H1 (cell line): ENCODE data around the gene PPIF. TPM values are rescaled to one million over a fixed set of nuclear protein-coding genes. Genes with fewer than 3 reads are reported as not detected.

Experiments
- CTCF ChIA-PET: fragments of 300-600 bp; sonication (Branson Sonifier 250); formaldehyde crosslinking; loops from one replicate; lab custom pipeline; 2021; ENCODE audit not compliant: partially characterized antibody; lab: Charles Lee
- POLR2A ChIA-PET: fragments of 300-600 bp; sonication (Branson Sonifier 250); formaldehyde crosslinking; loops from one replicate; lab custom pipeline; 2021; ENCODE audit warnings: inconsistent platforms; ENCODE audit not compliant: partially characterized antibody; lab: Charles Lee
- DNase-seq, 2 experiments: peaks; one replicate each; pipeline versions ENCODE4 v3.0.0 to v3.0.0-alpha.2; 2010 to 2022; ENCODE audit warnings: low spot score in 2 of 2, low read depth in 1 of 2, mixed read lengths in 1 of 2
- FAIRE-seq: peaks from 2 replicates; lab custom pipeline; 2011; peaks lifted over from hg19 to GRCh38; lab: Jason Lieb, UNC
- H2AFZ ChIP-seq: 2 replicates; pipeline ENCODE4 v1.8.1; 2012; ENCODE audit warnings: low read length, inconsistent platforms
- H2AK5ac ChIP-seq: 2 replicates; pipeline ENCODE4 v1.6.1; 2013; ENCODE audit warnings: low read depth, low read length
- H2BK120ac ChIP-seq: replicated peaks from 2 replicates; pipeline ENCODE3; 2013; ENCODE audit warnings: low read depth, low read length, inconsistent platforms
- H2BK12ac ChIP-seq: 2 replicates; pipeline ENCODE4 v1.6.1; 2013; ENCODE audit warnings: low read depth, low read length
- H2BK15ac ChIP-seq: 2 replicates; pipeline ENCODE4 v1.6.1; 2013; ENCODE audit warnings: low read length
- H2BK20ac ChIP-seq: 2 replicates; pipeline ENCODE4 v1.6.1; 2013; ENCODE audit warnings: low read length
- H2BK5ac ChIP-seq: 2 replicates; pipeline ENCODE4 v1.6.1; 2013; ENCODE audit warnings: low read depth, low read length
- H3K14ac ChIP-seq: 2 replicates; pipeline ENCODE4 v1.6.1; 2013; ENCODE audit warnings: inconsistent platforms; ENCODE audit not compliant: insufficient read length
- H3K18ac ChIP-seq: 2 replicates; pipeline ENCODE4 v1.6.1; 2013; ENCODE audit warnings: low read length; ENCODE audit errors: extremely low read depth
- H3K23ac ChIP-seq: 2 replicates; pipeline ENCODE4 v1.6.1; 2013; ENCODE audit warnings: inconsistent platforms; ENCODE audit not compliant: insufficient read length
- H3K23me2 ChIP-seq: 2 replicates; pipeline ENCODE4 v1.6.1; 2013; ENCODE audit warnings: low read depth, low read length
- H3K27ac ChIP-seq: 2 replicates; pipeline ENCODE4 v1.6.1; 2011; ENCODE audit warnings: low read depth, low read length, inconsistent platforms
- H3K27me3 ChIP-seq, 4 experiments: replicated peaks in 1 of 4; 1 replicate in 1 of 4; 2 replicates in 3 of 4; pipeline versions ENCODE4 v1.6.1 to v1.8.1; 2011 to 2013; ENCODE audit warnings: low read length in 3 of 4, mild to moderate bottlenecking in 3 of 4, inconsistent platforms in 2 of 4, mixed read lengths in 2 of 4, moderate library complexity in 1 of 4; ENCODE audit not compliant: control insufficient read depth in 3 of 4, insufficient read depth in 3 of 4; ENCODE audit errors: extremely low read depth in 1 of 4
- H3K36me3 ChIP-seq, 4 experiments: 2 replicates each; pipeline versions ENCODE4 v1.6.1 to v1.8.1; 2011 to 2013; ENCODE audit warnings: mild to moderate bottlenecking in 4 of 4, low read length in 3 of 4, moderate library complexity in 2 of 4, control low read depth in 1 of 4, inconsistent platforms in 1 of 4; ENCODE audit not compliant: insufficient read depth in 4 of 4, control insufficient read depth in 2 of 4
- H3K4ac ChIP-seq: replicated peaks from 2 replicates; pipeline ENCODE3; 2013; ENCODE audit warnings: low read length, low read depth, mixed read lengths, inconsistent platforms; ENCODE audit not compliant: insufficient read length
- H3K4me1 ChIP-seq, 4 experiments: replicated peaks in 1 of 4; 1 replicate in 1 of 4; 2 replicates in 3 of 4; pipeline versions ENCODE4 v1.6.1 to v1.8.1; 2011 to 2013; ENCODE audit warnings: low read length in 3 of 4, inconsistent platforms in 2 of 4, mixed read lengths in 1 of 4; ENCODE audit not compliant: insufficient read depth in 4 of 4, control insufficient read depth in 3 of 4
- H3K4me2 ChIP-seq, 2 experiments: 2 replicates each; pipeline versions ENCODE4 v1.6.1 to v1.8.1; 2011 to 2013; ENCODE audit warnings: low read depth in 2 of 2, low read length in 2 of 2, control low read depth in 1 of 2, inconsistent platforms in 1 of 2, mild to moderate bottlenecking in 1 of 2; ENCODE audit not compliant: insufficient read depth in 1 of 2
- H3K4me3 ChIP-seq, 4 experiments: fragments of 200-600, 300-600 bp in 1 of 4; sonication (generic), shearing (Covaris generic), sonication (Bioruptor Twin) in 1 of 4; 2 replicates each; pipeline versions ENCODE4 v1.5.1 to v1.8.1; 2011 to 2016; ENCODE audit warnings: low read length in 4 of 4, low read depth in 3 of 4, control low read depth in 2 of 4, inconsistent platforms in 2 of 4, mild to moderate bottlenecking in 2 of 4, mixed read lengths in 1 of 4, moderate library complexity in 1 of 4; ENCODE audit not compliant: insufficient read depth in 2 of 4; ENCODE audit errors: extremely low read depth in 1 of 4
- H3K56ac ChIP-seq: replicated peaks from 2 replicates; pipeline ENCODE3; 2013; ENCODE audit warnings: low read depth, mild to moderate bottlenecking, mixed read lengths, low read length, inconsistent platforms; ENCODE audit not compliant: insufficient read length
- H3K79me1 ChIP-seq: 2 replicates; pipeline ENCODE4 v1.6.1; 2013; ENCODE audit warnings: low read depth, low read length, control low read depth
- H3K79me2 ChIP-seq, 2 experiments: 2 replicates each; pipeline versions ENCODE4 v1.6.1 to v1.8.1; 2012 to 2013; ENCODE audit warnings: low read length in 2 of 2, mild to moderate bottlenecking in 2 of 2, inconsistent platforms in 1 of 2; ENCODE audit not compliant: insufficient read depth in 2 of 2, control insufficient read depth in 1 of 2
- H3K9ac ChIP-seq, 4 experiments: replicated peaks in 1 of 4; 1 replicate in 1 of 4; 2 replicates in 3 of 4; pipeline versions ENCODE4 v1.6.1 to v1.8.1; 2011 to 2013; ENCODE audit warnings: low read depth in 3 of 4, low read length in 3 of 4, control low read depth in 2 of 4, mild to moderate bottlenecking in 2 of 4, moderate library complexity in 2 of 4, inconsistent platforms in 1 of 4; ENCODE audit errors: extremely low read depth in 1 of 4
- H3K9me3 ChIP-seq, 2 experiments: 2 replicates each; pipeline versions ENCODE4 v1.6.1 to v1.8.1; 2012 to 2013; ENCODE audit warnings: mild to moderate bottlenecking in 2 of 2, moderate library complexity in 2 of 2, control low read depth in 1 of 2, inconsistent platforms in 1 of 2, low read depth in 1 of 2, low read length in 1 of 2, mixed read lengths in 1 of 2; ENCODE audit not compliant: insufficient read depth in 2 of 2
- H4K20me1 ChIP-seq, 2 experiments: replicated peaks in 1 of 2; 2 replicates each; pipeline versions ENCODE3 to v1.8.1; 2011 to 2013; ENCODE audit warnings: inconsistent platforms in 2 of 2, low read length in 2 of 2, mild to moderate bottlenecking in 1 of 2; ENCODE audit not compliant: insufficient read depth in 2 of 2, control insufficient read depth in 1 of 2
- H4K5ac ChIP-seq: 2 replicates; pipeline ENCODE4 v1.6.1; 2013; ENCODE audit warnings: low read length, low read depth, mixed read lengths, inconsistent platforms; ENCODE audit not compliant: insufficient read length
- H4K8ac ChIP-seq: 2 replicates; pipeline ENCODE4 v1.8.0; 2013; ENCODE audit warnings: mild to moderate bottlenecking, moderate library complexity, low read length, inconsistent platforms; ENCODE audit not compliant: insufficient read depth; ENCODE audit errors: extremely low read depth
- H4K91ac ChIP-seq: replicated peaks from 2 replicates; pipeline ENCODE3; 2013; ENCODE audit warnings: low read length, mixed read lengths, inconsistent platforms; ENCODE audit not compliant: insufficient read length
- BCL11A ChIP-seq, 2 experiments: IDR thresholded peaks; one replicate each; pipeline ENCODE4 v1.6.1; 2011; ENCODE audit warnings: low read depth in 2 of 2, low read length in 2 of 2, mild to moderate bottlenecking in 2 of 2
- BRCA1 ChIP-seq: IDR thresholded peaks from 2 replicates; pipeline ENCODE4 v1.6.1; 2012; ENCODE audit warnings: low read depth, low read length, improper control_type of control experiment
- CHD1 ChIP-seq: IDR thresholded peaks from 2 replicates; pipeline ENCODE4 v1.6.1; 2012; ENCODE audit warnings: low read depth, low read length, improper control_type of control experiment
- EP300 ChIP-seq, 2 experiments: IDR thresholded peaks; 1 replicate in 1 of 2; 2 replicates in 1 of 2; pipeline ENCODE4 v1.6.1; 2011 to 2012; ENCODE audit warnings: low read depth in 2 of 2, low read length in 2 of 2, mild to moderate bottlenecking in 2 of 2, borderline replicate concordance in 1 of 2, inconsistent platforms in 1 of 2, moderate library complexity in 1 of 2
- FOSL1 ChIP-seq: IDR thresholded peaks from 2 replicates; pipeline ENCODE4 v1.6.1; 2011; ENCODE audit warnings: mild to moderate bottlenecking, low read depth, low read length, moderate library complexity; ENCODE audit not compliant: insufficient read depth
- HDAC2 ChIP-seq, 2 experiments: fragments of 300-600 bp in 1 of 2; sonication (generic) in 1 of 2; IDR thresholded peaks; 2 replicates each; pipeline ENCODE4 v1.6.1; 2011 to 2012; ENCODE audit warnings: low read depth in 2 of 2, low read length in 2 of 2, mild to moderate bottlenecking in 2 of 2, moderate library complexity in 2 of 2, borderline replicate concordance in 1 of 2, inconsistent platforms in 1 of 2
- POLR2AphosphoS5 ChIP-seq: IDR thresholded peaks from 2 replicates; pipeline ENCODE4 v1.6.1; 2011; ENCODE audit warnings: low read depth, low read length
- RAD21 ChIP-seq, 2 experiments: IDR thresholded peaks in 1 of 2; conservative IDR thresholded peaks in 1 of 2; 2 replicates each; pipeline ENCODE4 v1.6.1; 2011; ENCODE audit warnings: low read depth in 2 of 2, low read length in 2 of 2, improper control_type of control experiment in 1 of 2, inconsistent platforms in 1 of 2, mild to moderate bottlenecking in 1 of 2, moderate library complexity in 1 of 2
- SIN3A ChIP-seq, 2 experiments: IDR thresholded peaks in 1 of 2; conservative IDR thresholded peaks in 1 of 2; 2 replicates each; pipeline ENCODE4 v1.6.1; 2011 to 2012; ENCODE audit warnings: low read length in 2 of 2, improper control_type of control experiment in 1 of 2, low read depth in 1 of 2, mild to moderate bottlenecking in 1 of 2
- SP1 ChIP-seq: IDR thresholded peaks from 2 replicates; pipeline ENCODE4 v1.6.1; 2011; ENCODE audit warnings: low read depth, low read length
- TEAD4 ChIP-seq: IDR thresholded peaks from 2 replicates; pipeline ENCODE4 v1.6.1; 2012; ENCODE audit warnings: low read depth, low read length, inconsistent platforms, mixed read lengths
- WGBS, 2 experiments: shearing (Covaris generic) in 1 of 2; methylation state at CpG; one replicate each; pipeline versions ENCODE4 v1.1.6 to v1.1.7; 2013 to 2015; ENCODE audit warnings: low lambda C conversion rate in 2 of 2, mixed read lengths in 2 of 2, inconsistent platforms in 1 of 2, low coverage in 1 of 2, missing lambda C conversion rate in 1 of 2; ENCODE audit not compliant: insufficient replicate concordance in 2 of 2, insufficient coverage in 1 of 2, insufficient read length in 1 of 2; ENCODE audit errors: extremely low coverage in 1 of 2, missing lambda C conversion rate in 1 of 2; 5-methylcytosine and 5-hydroxymethylcytosine counted together
- polyA plus RNA-seq, 7 experiments: library from polyadenylated mRNA; depleted of rRNA in 3 of 7; stranded (reverse) in 5 of 7; unstranded in 2 of 7; fragments of >200 nt in 5 of 7; fragments of 200-250 nt in 2 of 7; gene quantifications; 1 replicate in 5 of 7; 2 replicates in 1 of 7; 4 replicates in 1 of 7; pipeline versions ENCODE4 v1.2.1 to v1.2.3, GENCODE V29; 2011 to 2013; ENCODE audit warnings: missing spikeins in 2 of 7, mixed read lengths in 2 of 7
- total RNA-seq: library from RNA; stranded (reverse); fragmentation: NEBNext Ultra II Directional; extraction: Animal tissue kit (Norgen Biotek cat#: 25700); gene quantifications from 2 replicates; pipeline ENCODE4 v1.2.1, GENCODE V29; 2021
- TF ChIP-seq, protein P1 (sequence below): IDR thresholded peaks from 2 replicates; pipeline ENCODE4 v1.6.1; 2011; ENCODE audit warnings: low read length, improper control_type of control experiment

The PPIF gene
- total and polyA plus RNA-seq, 2 of the 8 experiments (the other 6 are each of a cell fraction or from before 2014, with no cell fraction given): 70.2 to 77.6 TPM

DNA sequence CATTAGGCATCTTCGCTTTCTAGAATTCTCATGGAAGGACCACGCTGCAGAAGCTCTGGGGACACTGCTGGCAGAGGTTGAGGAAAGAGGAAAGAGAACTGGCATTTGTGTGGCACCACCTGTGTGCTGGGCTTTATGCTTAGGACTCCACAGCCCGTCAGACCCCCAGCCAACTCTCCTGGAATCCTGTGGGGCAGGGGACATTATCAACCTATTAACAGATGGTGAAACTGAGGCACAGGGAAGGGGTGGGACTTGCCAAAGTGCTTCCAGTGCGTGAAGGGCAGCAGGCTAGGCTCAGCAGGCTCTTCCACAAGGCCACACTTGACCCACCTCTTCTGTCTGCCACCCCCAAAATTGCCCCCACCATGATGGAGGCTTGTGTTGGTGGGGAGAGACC, 51.4 kb downstream of the PPIF start:
- Histone ChIP-seq H3K79me2 (no peaks in the 10 kb centered on the region), H3K4me2 (0 out of 4 replicates have a peak overlapping the region, but pooled peaks of 1 of the 2 experiments have one; percentile 45), H3K9me3 (no peaks in the 10 kb centered on the region), H2BK20ac (no peak overlapping the region), H3K4me1 (peaks cover 4 to 20% (median 11%) of the 10 kb centered on the region in 4 experiments), H4K20me1 (no peaks in the 10 kb centered on the region), H3K79me1 (no peaks in the 10 kb centered on the region), H4K5ac (no peak overlapping the region), H3K56ac (no peak overlapping the region), H3K36me3 (no peaks in the 10 kb centered on the region), H2BK15ac (no peak overlapping the region), H3K27me3 (no peaks in the 10 kb centered on the region), H3K9ac (no peak overlapping the region), H2BK120ac (no peak overlapping the region), H3K23ac (no peak overlapping the region), H2BK12ac (0 out of 2 replicates have a peak overlapping the region, but pooled peaks have one; percentile 35), H2AFZ (no peak overlapping the region), H4K91ac (no peak overlapping the region), H3K4ac (no peak overlapping the region), H2BK5ac (no peak overlapping the region), H3K4me3 (no peak overlapping the region), H3K18ac (no peak overlapping the region), H3K14ac (no peak overlapping the region), H3K23me2 (peaks cover 2% of the 10 kb centered on the region; the same call in 1 of the 2 replicates), H4K8ac (no peak overlapping the region), H2AK5ac (no peak overlapping the region), H3K27ac (no peak overlapping the region)
- FAIRE-seq (no peak), DNase-seq (no peak)
- WGBS, 2 experiments: 96% methylated on average over 4 of the region's 4 CpGs; no CpG with 5 or more reads in 1 of the 2 experiments
- ChIA-PET POLR2A (interaction anchor here (0.7 to 1.3 kb wide), 2 partner anchors 8 to 16 kb away, joined by 3 to 4 read pairs; no protein-coding TSS in a partner anchor), CTCF (interaction anchor here (0.6 to 13.1 kb wide), 15 partner anchors 9 to 97 kb away, joined by 3 to 100 read pairs (median 8); partner anchors contain the start of gene ZCCHC24)
- no peak for TF ChIP-seq BCL11A (IDR thresholded peaks at IDR 0.05; ENCODE audit: low read depth in 2 of 2, low read length in 2 of 2)
- no peak for TF ChIP-seq RAD21 (IDR thresholded peaks at IDR 0.05 in 1 of 2, conservative IDR thresholded peaks at IDR 0.05 in 1 of 2; ENCODE audit: low read depth in 2 of 2, low read length in 2 of 2)
- TF ChIP-seq FOSL1: no peak
- TF ChIP-seq SIN3A (conservative IDR thresholded peaks at IDR 0.05 in 1 of 2, IDR thresholded peaks at IDR 0.05 in 1 of 2; ENCODE audit: low read depth in 1 of 2, low read length in 2 of 2): no peak
- no peak for TF ChIP-seq BRCA1
- TF ChIP-seq TEAD4: no peak
- TF ChIP-seq CHD1: no peak
- TF ChIP-seq HDAC2 (IDR thresholded peaks at IDR 0.05; ENCODE audit: borderline replicate concordance in 1 of 2, low read depth in 2 of 2, low read length in 2 of 2): no peak
- TF ChIP-seq SP1: no peak
- no peak for TF ChIP-seq EP300 (IDR thresholded peaks at IDR 0.05; ENCODE audit: borderline replicate concordance in 1 of 2, low read depth in 2 of 2, low read length in 2 of 2)
- TF ChIP-seq, protein P1, sequence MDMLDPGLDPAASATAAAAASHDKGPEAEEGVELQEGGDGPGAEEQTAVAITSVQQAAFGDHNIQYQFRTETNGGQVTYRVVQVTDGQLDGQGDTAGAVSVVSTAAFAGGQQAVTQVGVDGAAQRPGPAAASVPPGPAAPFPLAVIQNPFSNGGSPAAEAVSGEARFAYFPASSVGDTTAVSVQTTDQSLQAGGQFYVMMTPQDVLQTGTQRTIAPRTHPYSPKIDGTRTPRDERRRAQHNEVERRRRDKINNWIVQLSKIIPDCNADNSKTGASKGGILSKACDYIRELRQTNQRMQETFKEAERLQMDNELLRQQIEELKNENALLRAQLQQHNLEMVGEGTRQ: no peak
- no peak for TF ChIP-seq POLR2AphosphoS5
